DND-41 (cell line): ENCODE measurements around the gene RFK.

Experiments
- ATAC-seq: fragments of 200-7000 bp; cut with Tn5 transposase; 3 replicates; pipeline ENCODE4 v1.9.1; 2021; ENCODE audit warnings: low read depth; ENCODE audit not compliant: insufficient read depth
- DNase-seq: peaks from one replicate; pipeline ENCODE4 v3.0.0-alpha.2; 2020
- H2AFZ ChIP-seq: 2 replicates; pipeline ENCODE4 v1.6.0; 2012; ENCODE audit warnings: low read depth, low read length
- H3K27ac ChIP-seq: 2 replicates; pipeline ENCODE4 v1.5.1; 2012; ENCODE audit warnings: low read length, inconsistent platforms
- H3K27me3 ChIP-seq: fragments of 200-600 bp; sonication (generic); 2 replicates; pipeline ENCODE4 v1.6.0; 2012; ENCODE audit warnings: low read length, mild to moderate bottlenecking, inconsistent platforms; ENCODE audit not compliant: insufficient read depth, poor library complexity
- H3K36me3 ChIP-seq: 2 replicates; pipeline ENCODE4 v1.5.1; 2012; ENCODE audit warnings: low read length, inconsistent platforms; ENCODE audit not compliant: insufficient read depth
- H3K4me1 ChIP-seq: 2 replicates; pipeline ENCODE4 v1.5.1; 2012; ENCODE audit warnings: mild to moderate bottlenecking, low read length; ENCODE audit not compliant: insufficient read depth
- H3K4me2 ChIP-seq: 2 replicates; pipeline ENCODE4 v1.6.0; 2012; ENCODE audit warnings: mild to moderate bottlenecking, moderate library complexity, low read length, inconsistent platforms; ENCODE audit not compliant: insufficient read depth
- H3K4me3 ChIP-seq, 2 experiments: fragments of 200-600 bp in 1 of 2; shearing (Covaris generic) in 1 of 2; 2 replicates each; pipeline ENCODE4 v1.5.1; 2012 to 2016; ENCODE audit warnings: inconsistent platforms in 2 of 2, low read length in 2 of 2, mild to moderate bottlenecking in 2 of 2, low read depth in 1 of 2, moderate library complexity in 1 of 2
- H3K79me2 ChIP-seq: 2 replicates; pipeline ENCODE4 v1.6.0; 2012; ENCODE audit warnings: low read length, inconsistent platforms; ENCODE audit not compliant: insufficient read depth
- H3K9ac ChIP-seq: 2 replicates; pipeline ENCODE4 v1.6.0; 2012; ENCODE audit warnings: low read depth, mild to moderate bottlenecking, inconsistent platforms, low read length, moderate library complexity
- H3K9me3 ChIP-seq: 2 replicates; pipeline ENCODE4 v1.5.1; 2012; ENCODE audit warnings: low read length, moderate library complexity, mild to moderate bottlenecking, inconsistent platforms; ENCODE audit not compliant: insufficient read depth, severe bottlenecking
- H4K20me1 ChIP-seq: 2 replicates; pipeline ENCODE4 v1.6.0; 2012; ENCODE audit warnings: low read length; ENCODE audit not compliant: insufficient read depth
- CTCF ChIP-seq: IDR thresholded peaks from 2 replicates; pipeline ENCODE4 v1.5.1; 2012; ENCODE audit warnings: borderline replicate concordance, low read length, moderate library complexity, mild to moderate bottlenecking; ENCODE audit not compliant: poor library complexity, severe bottlenecking; ENCODE audit errors: extremely low read depth
- EZH2 ChIP-seq: IDR thresholded peaks from 3 replicates; pipeline ENCODE4 v1.6.1; 2012; ENCODE audit warnings: borderline replicate concordance, low read depth, mild to moderate bottlenecking, moderate library complexity, low read length, inconsistent platforms; ENCODE audit not compliant: severe bottlenecking

RFK gene

GRCh38 chr9:76401176-76401575 lies 7.0 kb upstream of the RFK start:
- no peak for TF ChIP-seq CTCF
- TF ChIP-seq EZH2: no peak
- H3K36me3 ChIP-seq: no peaks in the 10 kb centered on the region
- no peak for ATAC-seq
- no peak overlapping the region for H2AFZ ChIP-seq
- no peaks in the 10 kb centered on the region for H4K20me1 ChIP-seq
- H3K4me2 ChIP-seq: no peak overlapping the region
- H3K27me3 ChIP-seq: no peaks in the 10 kb centered on the region
- no peak overlapping the region for H3K9ac ChIP-seq
- no peak for DNase-seq
- peaks cover 10% of the 10 kb centered on the region; the same call in 1 of the 2 replicates for H3K4me1 ChIP-seq
- no peak overlapping the region for H3K27ac ChIP-seq
- no peaks in the 10 kb centered on the region for H3K79me2 ChIP-seq
- H3K4me3 ChIP-seq: no peak overlapping the region
- H3K9me3 ChIP-seq: no peaks in the 10 kb centered on the region

GRCh38 chr9:76400534-76401096 lies 6.4 kb upstream of the RFK start:
- no peak overlapping the region for H3K4me3 ChIP-seq
- no peaks in the 10 kb centered on the region for H3K27me3 ChIP-seq
- H3K9ac ChIP-seq: no peak overlapping the region
- TF ChIP-seq EZH2 (no peak), CTCF (no peak)
- H3K36me3 ChIP-seq: no peaks in the 10 kb centered on the region
- H3K4me2 ChIP-seq: no peak overlapping the region
- ATAC-seq (no peak), DNase-seq (no peak)
- H3K79me2 ChIP-seq: no peaks in the 10 kb centered on the region
- H3K4me1 ChIP-seq: peaks cover 13% of the 10 kb centered on the region; the same call in 1 of the 2 replicates
- no peaks in the 10 kb centered on the region for H3K9me3 ChIP-seq
- no peak overlapping the region for H2AFZ ChIP-seq
- H3K27ac ChIP-seq: no peak overlapping the region
- no peaks in the 10 kb centered on the region for H4K20me1 ChIP-seq

GRCh38 chr9:76399856-76400255 lies 5.6 kb upstream of the RFK start:
- Histone ChIP-seq H3K9me3 (no peaks in the 10 kb centered on the region), H4K20me1 (no peaks in the 10 kb centered on the region), H3K4me2 (no peak overlapping the region), H3K36me3 (no peaks in the 10 kb centered on the region), H3K4me1 (peaks cover 20% of the 10 kb centered on the region), H3K4me3 (no peak overlapping the region), H3K27ac (no peak overlapping the region), H3K27me3 (no peaks in the 10 kb centered on the region), H3K9ac (no peak overlapping the region), H2AFZ (no peak overlapping the region), H3K79me2 (no peaks in the 10 kb centered on the region)
- no peak for TF ChIP-seq CTCF
- TF ChIP-seq EZH2: no peak
- DNase-seq (no peak), ATAC-seq (no peak)
